IMR-90 (cell line): ENCODE results near the gene IL17C. TPM values are rescaled to one million over a fixed set of nuclear protein-coding genes. Genes with fewer than 3 reads are reported as not detected.

Experiments used
- ATAC-seq: fragments of 200-7000 bp; cut with Tn5 transposase; 2 replicates; pipeline ENCODE4 v1.9.1; 2020; ENCODE audit warnings: low read depth, mild to moderate bottlenecking, moderate library complexity
- BruUV-seq: library from RNA; stranded (reverse); fragments of 400-500 nt; replicated peaks from 2 replicates; lab custom pipeline; 2021; lab: Mats Ljungman, UMichigan
- CTCF ChIA-PET: fragments of 300-600 bp; formaldehyde crosslinking; extraction: SDS; loops from one replicate; lab custom pipeline; 2021; ENCODE audit warnings: antibody characterized with exemption; lab: Yijun Ruan, JAX
- POLR2A ChIA-PET: fragments of 300-600 bp; sonication (Branson Sonifier 250); formaldehyde crosslinking; loops from one replicate; lab custom pipeline; 2022; ENCODE audit warnings: antibody characterized with exemption; ENCODE audit not compliant: unreplicated experiment; lab: Charles Lee
- DNase-seq: peaks from one replicate; pipeline ENCODE4 v3.0.0; 2013
- H2AFZ ChIP-seq: replicated peaks from 2 replicates; pipeline ENCODE3; 2013; ENCODE audit warnings: low read length, mild to moderate bottlenecking; ENCODE audit not compliant: poor library complexity
- H2AK5ac ChIP-seq: 2 replicates; pipeline ENCODE4 v1.6.1; 2013; ENCODE audit warnings: low read depth, low read length, inconsistent platforms
- H2AK9ac ChIP-seq: replicated peaks from 2 replicates; pipeline ENCODE3; 2013; ENCODE audit warnings: mild to moderate bottlenecking, low read depth, low read length, moderate library complexity; ENCODE audit not compliant: poor library complexity
- H2BK120ac ChIP-seq: 2 replicates; pipeline ENCODE4 v1.6.1; 2013; ENCODE audit warnings: low read depth, low read length, inconsistent platforms
- H2BK15ac ChIP-seq: 3 replicates; pipeline ENCODE4 v1.6.1; 2013; ENCODE audit warnings: low read depth, low read length, inconsistent platforms
- H2BK20ac ChIP-seq: 2 replicates; pipeline ENCODE4 v1.6.1; 2013; ENCODE audit warnings: low read depth, mild to moderate bottlenecking, inconsistent platforms, low read length, moderate library complexity
- H2BK5ac ChIP-seq: 2 replicates; pipeline ENCODE4 v1.6.1; 2013; ENCODE audit warnings: mild to moderate bottlenecking, low read depth, low read length, inconsistent platforms; ENCODE audit not compliant: poor library complexity, severe bottlenecking
- H3K14ac ChIP-seq: replicated peaks from 2 replicates; pipeline ENCODE4 v1.6.1; 2013; ENCODE audit warnings: low read depth, low read length, inconsistent platforms
- H3K18ac ChIP-seq: 2 replicates; pipeline ENCODE4 v1.6.1; 2013; ENCODE audit warnings: low read depth, low read length, control low read depth
- H3K23ac ChIP-seq: 2 replicates; pipeline ENCODE4 v1.6.1; 2013; ENCODE audit warnings: low read depth, low read length, inconsistent platforms
- H3K27ac ChIP-seq: 2 replicates; pipeline ENCODE4 v1.5.1; 2013; ENCODE audit warnings: mild to moderate bottlenecking, control low read depth, low read length; ENCODE audit not compliant: insufficient read depth
- H3K27me3 ChIP-seq: 2 replicates; pipeline ENCODE4 v1.6.1; 2013; ENCODE audit warnings: low read length; ENCODE audit not compliant: control insufficient read depth, insufficient read depth
- H3K36me3 ChIP-seq: 2 replicates; pipeline ENCODE4 v1.6.1; 2013; ENCODE audit warnings: low read length, mixed read lengths; ENCODE audit not compliant: control insufficient read depth, insufficient read depth
- H3K4ac ChIP-seq: 2 replicates; pipeline ENCODE4 v1.6.1; 2013; ENCODE audit warnings: low read depth, low read length, inconsistent platforms
- H3K4me1 ChIP-seq: 2 replicates; pipeline ENCODE4 v1.6.1; 2013; ENCODE audit warnings: low read length, mixed read lengths; ENCODE audit not compliant: control insufficient read depth, insufficient read depth
- H3K4me2 ChIP-seq: 2 replicates; pipeline ENCODE4 v1.6.1; 2013; ENCODE audit warnings: low read depth, mild to moderate bottlenecking, control low read depth, low read length, moderate library complexity
- H3K4me3 ChIP-seq: 2 replicates; pipeline ENCODE4 v1.5.1; 2013; ENCODE audit warnings: low read depth, mild to moderate bottlenecking, control low read depth, low read length, moderate library complexity; ENCODE audit not compliant: insufficient read depth
- H3K56ac ChIP-seq: 2 replicates; pipeline ENCODE4 v1.6.1; 2013; ENCODE audit warnings: low read length, inconsistent platforms; ENCODE audit not compliant: insufficient read depth; ENCODE audit errors: extremely low read depth
- H3K79me1 ChIP-seq, 2 experiments: 2 replicates each; pipeline ENCODE4 v1.6.1; 2013; ENCODE audit warnings: low read length in 2 of 2, inconsistent platforms in 1 of 2, low read depth in 1 of 2
- H3K9ac ChIP-seq: 2 replicates; pipeline ENCODE4 v1.6.1; 2013; ENCODE audit warnings: low read depth, low read length, control low read depth
- H3K9me1 ChIP-seq: 2 replicates; pipeline ENCODE4 v1.6.1; 2013; ENCODE audit warnings: low read length, inconsistent platforms; ENCODE audit not compliant: insufficient read depth
- H3K9me3 ChIP-seq: 2 replicates; pipeline ENCODE4 v1.6.1; 2013; ENCODE audit warnings: low read length; ENCODE audit not compliant: control insufficient read depth, insufficient read depth
- H4K20me1 ChIP-seq: 2 replicates; pipeline ENCODE4 v1.6.1; 2013; ENCODE audit warnings: low read length, inconsistent platforms; ENCODE audit not compliant: insufficient read depth
- H4K5ac ChIP-seq: 2 replicates; pipeline ENCODE4 v1.6.1; 2013; ENCODE audit warnings: mild to moderate bottlenecking, low read depth, low read length, control low read depth
- H4K8ac ChIP-seq, 2 experiments: 2 replicates each; pipeline ENCODE4 v1.6.1; 2013; ENCODE audit warnings: low read depth in 2 of 2, low read length in 2 of 2, control low read depth in 1 of 2, inconsistent platforms in 1 of 2
- H4K91ac ChIP-seq: 2 replicates; pipeline ENCODE4 v1.6.1; 2013; ENCODE audit warnings: low read depth, low read length, inconsistent platforms; ENCODE audit not compliant: insufficient read depth
- MAZ ChIP-seq: IDR thresholded peaks from 2 replicates; pipeline ENCODE4 v1.6.1; 2012; ENCODE audit warnings: low read depth, mild to moderate bottlenecking, low read length, improper control_type of control experiment, moderate library complexity, borderline replicate concordance
- RCOR1 ChIP-seq: IDR thresholded peaks from 2 replicates; pipeline ENCODE4 v1.6.1; 2012; ENCODE audit warnings: mild to moderate bottlenecking, low read length, improper control_type of control experiment; ENCODE audit not compliant: insufficient replicate concordance
- RFX5 ChIP-seq: IDR thresholded peaks from 2 replicates; pipeline ENCODE4 v1.8.0; 2012; ENCODE audit warnings: low read depth, mild to moderate bottlenecking, low read length, moderate library complexity
- USF2 ChIP-seq: fragments of 150-350 bp; IDR thresholded peaks from 2 replicates; pipeline ENCODE4 v1.6.1; 2017; ENCODE audit warnings: mild to moderate bottlenecking, antibody characterized with exemption, low read length, low read depth
- WGBS, 2 experiments: methylation state at CpG; one replicate each; pipeline versions ENCODE4 v1.1.5 to v1.1.7; 2013; ENCODE audit warnings: missing lambda C conversion rate in 2 of 2; ENCODE audit not compliant: insufficient read length in 1 of 2; ENCODE audit errors: extremely low coverage in 2 of 2; 5-methylcytosine and 5-hydroxymethylcytosine counted together
- dilution Hi-C: fragments of 300-500 bp; cut with HindIII; formaldehyde crosslinking; loops from one replicate; pipeline ENCODE4 v1.14.3; 2018; ENCODE audit warnings: low sequenced_read_pairs; ENCODE audit not compliant: unreplicated experiment
- in situ Hi-C: fragments of 300-500 bp; cut with MboI; formaldehyde crosslinking; loops from 3 replicates; pipeline ENCODE4 v1.14.3; 2019; ENCODE audit warnings: low sequenced_read_pairs, inconsistent platforms, mixed read lengths
- intact Hi-C: fragments of 100-400 bp; cut with micrococcal nuclease; formaldehyde crosslinking; loops from 2 replicates; pipeline ENCODE4 v1.10.0; 2022
- polyA plus RNA-seq, 3 experiments: library from polyadenylated mRNA; depleted of rRNA; stranded (reverse); fragments of >200 nt; gene quantifications; 2 replicates each; pipeline ENCODE4 v1.2.3, GENCODE V29; 2012; ENCODE audit warnings: low replicate concordance in 1 of 3
- total RNA-seq: library from RNA; depleted of rRNA; stranded (reverse); fragments of >200 nt; gene quantifications from 2 replicates; pipeline ENCODE4 v1.2.3, GENCODE V29; 2012

IL17C gene
- total and polyA plus RNA-seq, 2 of the 4 experiments (the other 2 are of a cell fraction) = 0.09 TPM; not detected in 1

- Histone ChIP-seq H3K27ac (no peak overlapping the region), H4K5ac (no peak overlapping the region), H3K9ac (no peak overlapping the region), H2BK5ac (no peak overlapping the region), H3K14ac (no peak overlapping the region), H4K8ac (no peak overlapping the region), H3K4me2 (no peak overlapping the region), H2AFZ (no peak overlapping the region), H3K18ac (no peak overlapping the region), H3K4me3 (no peak overlapping the region), H3K9me3 (no peaks in the 10 kb centered on the region), H4K91ac (no peak overlapping the region), H3K4me1 (peaks cover 5% of the 10 kb centered on the region; the same call in 1 of the 2 replicates), H2AK9ac (no peak overlapping the region), H2BK20ac (no peak overlapping the region), H4K20me1 (peaks cover 3% of the 10 kb centered on the region; the same call in 1 of the 2 replicates), H3K36me3 (peaks cover 13% of the 10 kb centered on the region), H2BK120ac (no peak overlapping the region), H3K9me1 (no peaks in the 10 kb centered on the region), H3K27me3 (no peaks in the 10 kb centered on the region), H3K23ac (no peak overlapping the region), H2AK5ac (no peak overlapping the region), H3K4ac (no peak overlapping the region), H3K56ac (no peak overlapping the region), H2BK15ac (no peak overlapping the region), H3K79me1 (peaks cover 0 to 21% of the 10 kb centered on the region in 2 experiments; a peak in 1 of 4 replicates)
- WGBS, 2 experiments = 78% methylated on average over 8 of the region's 13 CpGs; no CpG with 5 or more reads in 1 of the 2 experiments
- CTCF ChIA-PET = no interaction called here
- POLR2A ChIA-PET = no interaction called here
- no peak for DNase-seq
- in situ Hi-C loops (no loop called here), intact Hi-C loops (no loop called here), dilution Hi-C loops (no loop called here)
- no peak for ATAC-seq
- TF ChIP-seq MAZ (no peak), RFX5 (no peak), RCOR1 (no peak), USF2 (no peak)
- no TSS peak for BruUV-seq
These were observed 14.7 kb downstream of the IL17C start for GRCh38 chr16:88653101-88653500.
